ENCODE measurements around the gene HLA-DMB.

DNA sequence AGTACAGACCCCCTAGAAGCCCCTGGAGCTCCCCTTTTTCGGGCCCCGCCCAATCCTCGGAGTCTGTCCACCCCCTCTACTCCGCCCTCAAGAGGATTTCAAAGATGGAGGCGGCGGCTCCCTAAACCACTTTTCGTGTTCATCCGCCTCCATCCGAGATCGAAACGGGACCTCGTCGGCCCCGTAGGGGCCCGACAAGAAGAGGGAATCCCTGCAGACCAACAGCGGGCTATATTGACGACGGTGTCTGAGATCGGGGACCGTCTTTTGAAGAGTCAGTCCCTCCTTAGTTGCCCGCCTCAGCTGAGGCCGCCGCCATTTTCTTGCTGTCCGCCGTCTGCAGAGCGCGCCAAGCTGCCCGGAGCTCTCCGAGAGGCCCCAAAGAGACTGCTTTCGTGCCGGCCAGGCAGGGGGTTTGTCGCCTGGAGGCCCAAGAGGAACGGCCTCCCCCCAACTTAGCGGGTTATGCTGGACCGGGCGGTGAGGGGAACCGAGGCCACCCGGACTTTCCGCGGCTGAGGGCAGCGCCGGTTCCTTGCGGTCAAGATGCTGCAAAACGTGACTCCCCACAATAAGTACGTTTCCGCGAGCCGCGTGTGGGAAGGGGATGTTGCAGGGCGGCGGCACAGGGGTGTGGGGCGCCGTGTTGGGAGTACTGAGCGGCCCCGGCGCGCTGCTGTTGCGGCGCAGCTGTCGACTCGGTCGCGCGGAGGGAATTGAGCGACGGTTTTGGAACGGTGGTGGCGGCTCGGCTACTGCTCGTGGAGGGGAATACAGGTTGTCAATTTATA lies 31.7 kb upstream of the HLA-DMB start:
- no peak for TF ChIP-seq POLR2AphosphoS5 (IDR thresholded peaks at IDR 0.05)
- TF ChIP-seq, protein P1, sequence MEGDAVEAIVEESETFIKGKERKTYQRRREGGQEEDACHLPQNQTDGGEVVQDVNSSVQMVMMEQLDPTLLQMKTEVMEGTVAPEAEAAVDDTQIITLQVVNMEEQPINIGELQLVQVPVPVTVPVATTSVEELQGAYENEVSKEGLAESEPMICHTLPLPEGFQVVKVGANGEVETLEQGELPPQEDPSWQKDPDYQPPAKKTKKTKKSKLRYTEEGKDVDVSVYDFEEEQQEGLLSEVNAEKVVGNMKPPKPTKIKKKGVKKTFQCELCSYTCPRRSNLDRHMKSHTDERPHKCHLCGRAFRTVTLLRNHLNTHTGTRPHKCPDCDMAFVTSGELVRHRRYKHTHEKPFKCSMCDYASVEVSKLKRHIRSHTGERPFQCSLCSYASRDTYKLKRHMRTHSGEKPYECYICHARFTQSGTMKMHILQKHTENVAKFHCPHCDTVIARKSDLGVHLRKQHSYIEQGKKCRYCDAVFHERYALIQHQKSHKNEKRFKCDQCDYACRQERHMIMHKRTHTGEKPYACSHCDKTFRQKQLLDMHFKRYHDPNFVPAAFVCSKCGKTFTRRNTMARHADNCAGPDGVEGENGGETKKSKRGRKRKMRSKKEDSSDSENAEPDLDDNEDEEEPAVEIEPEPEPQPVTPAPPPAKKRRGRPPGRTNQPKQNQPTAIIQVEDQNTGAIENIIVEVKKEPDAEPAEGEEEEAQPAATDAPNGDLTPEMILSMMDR (IDR thresholded peaks at IDR 0.05) = no peak

All from esophagus muscularis mucosa (tissue), 3 donors.